NCI-H2196 treated with DMSO at 0.1 percent for 48 hours (cell line): ENCODE measurements around the gene PLXND1.

ENCODE experiments used
- DNase-seq: peaks from one replicate; lab custom pipeline; 2025; ENCODE audit not compliant: unreplicated experiment; lab: John Stamatoyannopoulos, UW

The PLXND1 gene

DNA sequence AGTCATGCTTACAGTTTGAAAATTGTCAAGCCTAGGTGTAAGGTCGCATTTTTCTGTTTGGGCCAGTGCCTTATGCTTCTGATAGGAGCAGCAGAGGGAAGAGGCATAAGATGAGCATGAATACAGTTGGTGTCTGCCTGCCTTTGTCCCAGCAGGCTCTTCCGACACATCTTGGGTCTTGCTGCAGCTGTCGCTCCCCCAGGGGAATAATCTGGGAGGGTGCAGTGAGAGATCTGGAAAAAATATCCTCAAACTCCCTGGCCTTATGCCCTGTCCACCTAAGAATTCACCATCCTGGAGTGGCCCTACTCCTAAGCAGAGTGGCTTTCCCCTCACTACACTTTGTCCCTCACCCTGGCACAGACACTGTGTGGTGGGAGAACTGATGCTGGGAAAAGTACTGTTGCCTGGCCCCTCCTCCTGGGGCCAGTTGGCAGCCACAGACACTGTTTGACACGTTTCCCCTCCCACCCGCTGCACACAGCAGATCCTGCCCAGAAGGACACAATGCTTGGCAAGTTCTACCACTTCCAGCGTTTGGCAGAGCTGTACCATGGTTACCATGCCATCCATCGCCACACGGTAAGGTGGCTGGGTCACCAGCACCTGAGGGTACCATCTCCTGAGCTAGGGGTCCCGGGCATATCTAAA lies 99.2 kb downstream of the PLXND1 start:
- no peak for DNase-seq

GRCh38 chr3:129506231-129506742 lies 100.2 kb downstream of the PLXND1 start:
- peak; percentile 75 for DNase-seq

GRCh38 chr3:129505341-129505740 lies 101.1 kb downstream of the PLXND1 start:
- peak; percentile 20 for DNase-seq
